WERI-Rb-1 (cell line): ENCODE data around the gene PYCARD.
"Not testable (repeated sequence)": the region's sequence is repeated elsewhere in the genome, so short reads cannot be mapped to it uniquely, and the experiment has no call there.

Experiments used
- DNase-seq: peaks from one replicate; pipeline ENCODE4 v3.0.0-alpha.2; 2020
- H3K27ac ChIP-seq: fragments of 250-450 bp; sonication (Bioruptor Pico); 2 replicates; pipeline ENCODE4 v1.5.1; 2020; ENCODE audit warnings: mild to moderate bottlenecking, moderate library complexity
- H3K27me3 ChIP-seq: fragments of 250-450 bp; sonication (Bioruptor Pico); 2 replicates; pipeline ENCODE4 v1.5.1; 2021; ENCODE audit warnings: mild to moderate bottlenecking, low read depth, moderate library complexity; ENCODE audit not compliant: insufficient read depth, severe bottlenecking
- H3K36me3 ChIP-seq: fragments of 250-450 bp; sonication (Bioruptor Pico); 2 replicates; pipeline ENCODE4 v1.5.1; 2020; ENCODE audit warnings: mild to moderate bottlenecking, moderate library complexity
- H3K4me3 ChIP-seq: 2 replicates; pipeline ENCODE4 v1.5.1; 2011; ENCODE audit warnings: low read depth, mild to moderate bottlenecking, control low read depth, low read length
- H3K9me3 ChIP-seq: fragments of 250-450 bp; sonication (Bioruptor Pico); 2 replicates; pipeline ENCODE4 v1.5.1; 2021; ENCODE audit warnings: mild to moderate bottlenecking, moderate library complexity; ENCODE audit not compliant: severe bottlenecking
- TF ChIP-seq, protein P1 (sequence below): IDR thresholded peaks from 2 replicates; pipeline ENCODE4 v1.5.1; 2011; ENCODE audit warnings: low read depth, mild to moderate bottlenecking, control low read depth, inconsistent platforms, low read length

PYCARD gene

DNA sequence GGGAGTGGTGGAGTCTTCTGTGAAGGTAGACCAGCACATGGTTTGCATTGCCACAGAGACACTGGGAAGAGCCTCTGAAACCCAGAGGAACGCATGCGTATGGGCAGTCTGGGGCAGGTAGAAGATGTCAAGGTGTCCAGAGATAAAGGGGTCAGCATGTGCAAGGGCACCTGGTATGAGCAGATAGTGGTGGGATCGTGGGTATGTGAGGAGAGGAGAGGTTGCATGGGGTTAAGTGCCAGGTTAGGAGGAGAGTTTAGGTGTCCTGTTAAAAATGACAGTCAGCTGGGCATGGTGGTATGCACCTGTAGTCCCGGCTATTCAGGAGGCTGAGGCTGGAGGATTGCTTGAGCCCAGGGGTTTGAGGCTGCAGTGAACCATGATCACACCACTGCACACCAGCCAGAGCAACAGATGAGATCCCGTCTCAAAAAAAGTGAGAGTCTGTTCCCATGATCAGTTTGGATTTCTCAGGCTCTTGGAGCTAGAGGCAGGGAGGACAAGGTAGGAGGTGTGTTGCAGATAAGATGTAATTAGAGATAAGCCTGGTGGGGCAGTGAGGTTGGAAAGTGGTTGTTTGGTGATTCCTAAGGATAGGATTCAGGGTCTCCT, 3.0 kb downstream of the PYCARD start:
- DNase-seq: no peak
- peaks cover 39% of the 10 kb centered on the region for H3K36me3 ChIP-seq
- H3K4me3 ChIP-seq: no peak overlapping the region

DNA sequence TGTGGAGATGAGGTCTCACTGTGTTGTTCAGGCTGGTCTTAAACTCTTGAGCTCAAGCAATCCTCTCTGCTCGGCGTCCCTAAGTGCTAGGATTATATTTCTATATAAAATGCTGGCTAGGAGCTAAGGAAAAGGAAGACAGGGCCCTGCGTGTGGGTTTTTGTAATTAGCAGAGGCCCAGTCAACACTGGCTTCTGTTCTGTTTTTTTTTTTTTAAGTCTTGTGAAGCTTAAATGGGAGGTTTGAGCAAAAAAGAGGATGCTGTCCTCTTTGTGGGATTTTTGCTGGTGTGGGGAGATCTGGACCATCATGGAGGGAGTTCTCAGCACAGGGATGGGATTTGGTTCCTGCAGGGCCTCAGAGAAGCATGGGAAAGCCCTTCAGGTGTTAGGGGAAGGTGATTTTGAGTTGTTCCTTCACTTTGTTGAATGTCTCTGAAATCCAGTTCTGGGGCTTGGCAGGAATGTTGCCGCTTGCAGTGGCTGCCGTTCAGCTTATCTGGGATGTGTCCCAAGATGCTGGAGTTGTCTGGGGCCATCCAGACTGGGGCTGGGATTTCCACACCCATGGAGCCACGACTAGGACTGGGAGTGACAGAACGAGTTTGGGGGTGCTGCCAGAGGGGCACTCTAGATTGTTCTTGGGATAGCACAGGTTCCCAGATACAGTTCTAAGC, 4.2 kb downstream of the PYCARD start:
- Histone ChIP-seq H3K27ac (no peak overlapping the region), H3K9me3 (no peaks in the 10 kb centered on the region), H3K36me3 (peaks cover 51% of the 10 kb centered on the region), H3K4me3 (no peak overlapping the region), H3K27me3 (no peaks in the 10 kb centered on the region)
- TF ChIP-seq, protein P1, sequence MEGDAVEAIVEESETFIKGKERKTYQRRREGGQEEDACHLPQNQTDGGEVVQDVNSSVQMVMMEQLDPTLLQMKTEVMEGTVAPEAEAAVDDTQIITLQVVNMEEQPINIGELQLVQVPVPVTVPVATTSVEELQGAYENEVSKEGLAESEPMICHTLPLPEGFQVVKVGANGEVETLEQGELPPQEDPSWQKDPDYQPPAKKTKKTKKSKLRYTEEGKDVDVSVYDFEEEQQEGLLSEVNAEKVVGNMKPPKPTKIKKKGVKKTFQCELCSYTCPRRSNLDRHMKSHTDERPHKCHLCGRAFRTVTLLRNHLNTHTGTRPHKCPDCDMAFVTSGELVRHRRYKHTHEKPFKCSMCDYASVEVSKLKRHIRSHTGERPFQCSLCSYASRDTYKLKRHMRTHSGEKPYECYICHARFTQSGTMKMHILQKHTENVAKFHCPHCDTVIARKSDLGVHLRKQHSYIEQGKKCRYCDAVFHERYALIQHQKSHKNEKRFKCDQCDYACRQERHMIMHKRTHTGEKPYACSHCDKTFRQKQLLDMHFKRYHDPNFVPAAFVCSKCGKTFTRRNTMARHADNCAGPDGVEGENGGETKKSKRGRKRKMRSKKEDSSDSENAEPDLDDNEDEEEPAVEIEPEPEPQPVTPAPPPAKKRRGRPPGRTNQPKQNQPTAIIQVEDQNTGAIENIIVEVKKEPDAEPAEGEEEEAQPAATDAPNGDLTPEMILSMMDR: no peak
- no peak for DNase-seq

More for the DNA sequence above, 3.0 kb downstream of the PYCARD start:
- TF ChIP-seq, protein P1: no peak
- H3K27ac ChIP-seq: no peak overlapping the region
- no peaks in the 10 kb centered on the region for H3K9me3 ChIP-seq
- no peaks in the 10 kb centered on the region for H3K27me3 ChIP-seq

DNA sequence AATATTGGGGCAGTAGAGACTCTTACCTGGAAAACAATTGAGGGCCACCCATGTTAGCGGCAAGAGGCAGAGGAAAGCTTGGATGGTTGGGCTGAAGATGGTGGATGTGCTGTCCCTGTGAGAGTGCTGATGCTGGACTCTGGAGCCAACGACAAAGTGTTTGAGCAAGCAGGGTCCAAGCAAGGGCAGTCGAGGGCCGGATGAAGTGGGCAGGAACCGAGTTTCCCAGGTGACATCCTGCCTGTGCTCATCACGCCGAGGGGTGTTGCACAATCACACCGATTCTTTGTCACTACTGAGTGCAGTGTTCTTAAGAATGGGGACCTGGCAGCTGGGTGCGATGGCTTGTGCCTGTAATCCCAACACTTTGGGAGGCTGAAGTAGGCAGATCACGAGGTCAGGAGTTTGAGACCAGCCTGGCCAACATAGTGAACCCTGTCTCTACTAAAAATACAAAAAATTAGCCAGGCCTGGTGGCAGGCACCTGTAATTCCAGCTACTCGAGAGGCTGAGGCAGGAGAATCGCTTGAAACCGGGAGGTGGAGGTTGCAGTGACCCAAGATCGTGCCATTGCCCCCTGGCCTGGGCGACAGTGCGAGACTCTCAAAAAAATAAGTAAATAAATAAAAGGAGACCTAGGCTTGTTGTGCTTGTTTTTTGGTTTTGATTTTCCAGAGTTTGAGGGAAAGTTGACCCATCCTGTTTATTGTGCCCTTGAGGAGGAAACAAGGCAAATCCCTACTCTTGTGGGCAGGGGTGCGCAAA, 6.1 kb downstream of the PYCARD start:
- TF ChIP-seq, protein P1: no peak
- no peak for DNase-seq
- Histone ChIP-seq H3K36me3 (peaks cover 69% of the 10 kb centered on the region), H3K27ac (no peak overlapping the region), H3K9me3 (no peaks in the 10 kb centered on the region), H3K4me3 (no peak overlapping the region), H3K27me3 (no peaks in the 10 kb centered on the region)

DNA sequence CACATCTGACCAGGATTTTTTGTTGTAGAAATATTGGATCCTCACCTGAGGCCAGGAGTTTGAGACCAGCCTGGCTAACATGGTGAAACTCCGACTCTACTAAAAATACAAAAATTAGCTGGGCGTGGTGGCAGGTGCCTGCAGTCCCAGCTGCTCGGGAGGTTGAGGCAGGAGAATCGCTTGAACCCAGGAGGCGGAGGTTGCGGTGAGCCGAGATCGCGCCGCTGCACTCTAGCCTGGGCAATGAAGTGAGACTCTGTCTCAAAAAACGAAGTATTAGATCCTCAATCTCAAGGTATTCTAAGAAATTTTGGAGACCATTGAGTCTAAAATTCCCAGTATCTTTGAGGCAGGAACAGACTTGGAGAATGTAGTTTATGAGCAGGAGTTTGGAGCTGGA, 6.7 kb downstream of the PYCARD start:
- H3K9me3 ChIP-seq, H3K27me3 ChIP-seq, DNase-seq, H3K27ac ChIP-seq, H3K4me3 ChIP-seq: not testable (repeated sequence)
- H3K36me3 ChIP-seq: peaks cover 76% of the 10 kb centered on the region

DNA sequence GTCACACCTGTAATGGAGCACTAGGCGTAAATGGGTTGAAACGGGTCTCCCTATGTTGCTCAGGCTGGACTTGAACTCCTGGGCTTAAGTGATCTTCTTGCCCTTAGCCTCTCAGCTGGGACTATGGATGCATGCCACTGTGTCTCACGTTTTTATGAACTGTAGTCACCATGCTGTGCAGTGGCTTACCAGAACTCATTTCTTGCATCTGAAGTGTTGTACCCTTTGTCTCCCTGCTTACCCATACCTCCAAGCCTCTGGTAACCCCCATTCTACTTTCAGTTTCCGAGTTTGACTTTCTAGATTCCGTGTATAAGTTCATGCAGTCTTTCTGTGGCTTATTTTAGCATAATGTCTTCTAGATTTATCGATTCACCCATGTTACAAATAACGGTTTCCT, 7.7 kb downstream of the PYCARD start:
- Histone ChIP-seq H3K27ac (no peak overlapping the region), H3K27me3 (no peaks in the 10 kb centered on the region), H3K9me3 (no peaks in the 10 kb centered on the region), H3K36me3 (peaks cover 84% of the 10 kb centered on the region), H3K4me3 (no peak overlapping the region)
- DNase-seq: no peak
- TF ChIP-seq, protein P1: no peak

DNA sequence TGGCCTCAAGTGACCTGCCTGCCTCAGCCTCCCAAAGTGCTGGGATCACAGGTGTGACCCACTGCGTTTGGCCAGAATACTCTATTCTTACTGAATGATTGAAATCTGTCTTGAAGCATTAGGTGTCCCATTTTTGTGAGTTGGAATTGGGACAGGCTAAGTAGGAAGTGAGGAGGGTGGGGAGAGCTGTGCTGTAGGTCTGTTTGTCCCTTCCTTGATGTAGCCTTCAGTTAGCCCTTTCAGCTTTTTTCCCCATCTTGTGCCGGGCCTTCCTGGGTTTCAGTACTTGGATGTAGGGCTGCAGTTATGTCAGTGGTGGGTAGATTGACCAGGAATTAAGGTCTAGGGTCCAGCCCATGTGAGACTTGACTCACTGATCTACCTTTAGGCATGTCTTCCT, 8.7 kb downstream of the PYCARD start:
- H3K4me3 ChIP-seq: no peak overlapping the region
- no peaks in the 10 kb centered on the region for H3K27me3 ChIP-seq
- no peaks in the 10 kb centered on the region for H3K9me3 ChIP-seq
- DNase-seq: no peak
- TF ChIP-seq, protein P1: no peak
- peaks cover 85% of the 10 kb centered on the region for H3K36me3 ChIP-seq
- H3K27ac ChIP-seq: no peak overlapping the region
